SK-N-SH treated with all-trans-retinoic acid at 6 μM for 48 hours (cell line): ENCODE results near the gene SLC39A2.
"Not testable (repeated sequence)": the region's sequence is repeated elsewhere in the genome, so short reads cannot be mapped to it uniquely, and the experiment has no call there.

Experiments used
- ATAC-seq: fragments of 200-7000 bp; cut with Tn5 transposase; 3 replicates; pipeline ENCODE4 v1.9.1; 2020; ENCODE audit warnings: mild to moderate bottlenecking, moderate library complexity
- ARNTL ChIP-seq: fragments of 450-650 bp; formaldehyde crosslinking; IDR thresholded peaks from 2 replicates; pipeline ENCODE4 v1.5.0; 2020; ENCODE audit warnings: low read depth, mild to moderate bottlenecking, moderate library complexity, borderline replicate concordance
- CSDC2 ChIP-seq: fragments of 250-450 bp; sonication (Bioruptor Pico); IDR thresholded peaks from 2 replicates; pipeline ENCODE4 v1.5.0; 2020; ENCODE audit warnings: mild to moderate bottlenecking, moderate library complexity
- CSRNP3 ChIP-seq: fragments of 250-450 bp; sonication (Bioruptor Pico); IDR thresholded peaks from 2 replicates; pipeline ENCODE4 v1.5.1; 2021; ENCODE audit warnings: mild to moderate bottlenecking, moderate library complexity
- ESRRG ChIP-seq: fragments of 250-450 bp; sonication (Bioruptor Pico); IDR thresholded peaks from 2 replicates; pipeline ENCODE4 v1.6.1; 2021; ENCODE audit warnings: mild to moderate bottlenecking
- GLIS3 ChIP-seq: fragments of 250-450 bp; sonication (Bioruptor Pico); IDR thresholded peaks from 2 replicates; pipeline ENCODE4 v1.5.0; 2020; ENCODE audit warnings: mild to moderate bottlenecking, moderate library complexity
- ISL1 ChIP-seq: fragments of 250-450 bp; sonication (Bioruptor Pico); IDR thresholded peaks from 2 replicates; pipeline ENCODE4 v2.1.2; 2022; ENCODE audit warnings: mild to moderate bottlenecking, moderate library complexity
- OSR1 ChIP-seq: fragments of 250-450 bp; sonication (Bioruptor Pico); IDR thresholded peaks from 2 replicates; pipeline ENCODE4 v1.8.0; 2022; ENCODE audit warnings: moderate library complexity, mild to moderate bottlenecking, inconsistent platforms
- PATZ1 ChIP-seq: fragments of 250-450 bp; sonication (Bioruptor Pico); IDR thresholded peaks from 2 replicates; pipeline ENCODE4 v1.8.0; 2020; ENCODE audit warnings: mild to moderate bottlenecking, moderate library complexity, borderline replicate concordance
- PPARA ChIP-seq: fragments of 250-450 bp; sonication (Bioruptor Pico); IDR thresholded peaks from 2 replicates; pipeline ENCODE4 v1.5.0; 2020; ENCODE audit warnings: mild to moderate bottlenecking, borderline replicate concordance
- RARB ChIP-seq: fragments of 250-450 bp; sonication (Bioruptor Pico); IDR thresholded peaks from 2 replicates; pipeline ENCODE4 v1.8.0; 2021; ENCODE audit warnings: mild to moderate bottlenecking, moderate library complexity
- SNAI2 ChIP-seq: fragments of 250-450 bp; sonication (Bioruptor Pico); IDR thresholded peaks from 2 replicates; pipeline ENCODE4 v1.5.0; 2020; ENCODE audit warnings: mild to moderate bottlenecking, moderate library complexity
- TCF4 ChIP-seq: fragments of 250-450 bp; sonication (Bioruptor Pico); IDR thresholded peaks from 2 replicates; pipeline ENCODE4 v1.8.0; 2021; ENCODE audit warnings: mild to moderate bottlenecking, moderate library complexity, borderline replicate concordance
- TSHZ2 ChIP-seq: fragments of 250-450 bp; sonication (Bioruptor Pico); IDR thresholded peaks from 2 replicates; pipeline ENCODE4 v1.5.0; 2020; ENCODE audit warnings: mild to moderate bottlenecking, moderate library complexity
- ZC3H10 ChIP-seq: fragments of 250-450 bp; sonication (Bioruptor Pico); IDR thresholded peaks from 2 replicates; pipeline ENCODE4 v1.5.1; 2021; ENCODE audit warnings: mild to moderate bottlenecking, moderate library complexity
- ZFP3 ChIP-seq: fragments of 250-450 bp; sonication (Bioruptor Pico); IDR thresholded peaks from 2 replicates; pipeline ENCODE4 v1.5.0; 2020; ENCODE audit warnings: mild to moderate bottlenecking, moderate library complexity
- ZFP30 ChIP-seq: fragments of 450-650 bp; formaldehyde crosslinking; IDR thresholded peaks from 2 replicates; pipeline ENCODE4 v1.5.0; 2022; ENCODE audit warnings: mild to moderate bottlenecking, moderate library complexity
- ZNF565 ChIP-seq: fragments of 450-650 bp; formaldehyde crosslinking; conservative IDR thresholded peaks from 2 replicates; pipeline ENCODE4 v1.5.0; 2020; ENCODE audit warnings: low read depth, mild to moderate bottlenecking, moderate library complexity
- ZNF70 ChIP-seq: fragments of 450-650 bp; formaldehyde crosslinking; IDR thresholded peaks from 2 replicates; pipeline ENCODE4 v1.5.0; 2020; ENCODE audit warnings: mild to moderate bottlenecking, moderate library complexity
- ZNF8 ChIP-seq: fragments of 450-650 bp; formaldehyde crosslinking; IDR thresholded peaks from 2 replicates; pipeline ENCODE4 v1.5.0; 2020; ENCODE audit warnings: mild to moderate bottlenecking, moderate library complexity
- TF ChIP-seq, protein P1 (sequence below): fragments of 250-450 bp; sonication (Bioruptor Pico); IDR thresholded peaks from 2 replicates; pipeline ENCODE4 v1.5.1; 2020; ENCODE audit warnings: low read depth, mild to moderate bottlenecking, moderate library complexity

The SLC39A2 gene

DNA sequence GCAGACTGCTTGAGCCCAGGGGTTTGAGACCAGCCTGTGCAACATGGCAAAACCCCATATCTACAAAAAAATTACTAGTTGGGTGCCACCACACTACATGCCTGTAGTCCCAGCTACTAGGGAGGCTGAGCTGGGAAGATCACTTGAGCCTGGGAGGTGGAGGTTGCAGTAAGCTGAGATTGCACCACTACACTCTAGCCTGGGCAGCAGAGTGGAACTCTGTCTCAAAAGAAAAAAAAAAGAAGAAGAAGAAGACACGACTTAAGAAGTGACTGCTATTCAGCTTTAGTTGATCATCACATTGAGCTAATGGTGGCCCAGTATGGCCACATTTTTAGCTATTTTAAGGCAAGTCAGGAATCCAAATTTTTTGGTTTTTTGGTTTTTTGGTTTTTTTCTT lies 18.2 kb upstream of the SLC39A2 start (continued):
- no peak for TF ChIP-seq TSHZ2 (CRISPR knock-in tag)

GRCh38 chr14:20982646-20983369 lies 16.3 kb upstream of the SLC39A2 start:
- no peak for TF ChIP-seq PPARA
- no peak for TF ChIP-seq SNAI2 (CRISPR knock-in tag)
- no peak for TF ChIP-seq ZFP3
- TF ChIP-seq ZNF70, result no peak
- no peak for TF ChIP-seq ESRRG (CRISPR knock-in tag)
- TF ChIP-seq CSRNP3, result no peak
- TF ChIP-seq OSR1 (CRISPR knock-in tag), result no peak
- TF ChIP-seq ISL1 (CRISPR knock-in tag), result no peak
- TF ChIP-seq CSDC2 (CRISPR knock-in tag), result no peak
- no peak for TF ChIP-seq RARB
- no peak for ATAC-seq

DNA sequence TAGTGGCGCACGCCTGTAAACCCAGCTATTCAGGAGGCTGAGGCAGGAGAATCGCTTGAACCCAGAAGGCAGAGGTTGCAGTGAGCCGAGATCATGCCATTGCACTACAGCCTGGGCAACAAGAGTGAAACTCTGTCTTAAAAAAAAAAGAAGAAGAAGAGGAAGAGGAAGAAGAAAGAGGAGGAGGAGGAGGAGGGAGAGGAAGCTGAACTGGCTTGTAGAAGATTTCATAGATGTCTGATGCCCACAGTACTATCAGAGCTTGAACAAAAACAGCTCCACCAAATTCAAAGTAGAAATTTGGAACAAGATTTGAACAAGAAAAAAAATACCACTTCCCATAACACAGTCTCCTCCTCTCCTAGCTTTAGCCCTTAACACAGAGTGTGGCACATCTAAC lies 13.4 kb upstream of the SLC39A2 start:
- ATAC-seq, result not testable (repeated sequence)

GRCh38 chr14:20986811-20987210 lies 12.3 kb upstream of the SLC39A2 start:
- TF ChIP-seq GLIS3 (CRISPR knock-in tag) (no peak), ISL1 (CRISPR knock-in tag) (no peak), ZNF8 (CRISPR knock-in tag) (no peak), ZNF565 (CRISPR knock-in tag) (no peak), OSR1 (CRISPR knock-in tag) (no peak), CSRNP3 (no peak), TCF4 (CRISPR knock-in tag) (no peak), CSDC2 (CRISPR knock-in tag) (no peak)
- peak; percentile 15; the same call in 1 of the 3 replicates for ATAC-seq

GRCh38 chr14:20988717-20989470 lies 10.2 kb upstream of the SLC39A2 start:
- no peak for ATAC-seq
- TF ChIP-seq, protein P1, sequence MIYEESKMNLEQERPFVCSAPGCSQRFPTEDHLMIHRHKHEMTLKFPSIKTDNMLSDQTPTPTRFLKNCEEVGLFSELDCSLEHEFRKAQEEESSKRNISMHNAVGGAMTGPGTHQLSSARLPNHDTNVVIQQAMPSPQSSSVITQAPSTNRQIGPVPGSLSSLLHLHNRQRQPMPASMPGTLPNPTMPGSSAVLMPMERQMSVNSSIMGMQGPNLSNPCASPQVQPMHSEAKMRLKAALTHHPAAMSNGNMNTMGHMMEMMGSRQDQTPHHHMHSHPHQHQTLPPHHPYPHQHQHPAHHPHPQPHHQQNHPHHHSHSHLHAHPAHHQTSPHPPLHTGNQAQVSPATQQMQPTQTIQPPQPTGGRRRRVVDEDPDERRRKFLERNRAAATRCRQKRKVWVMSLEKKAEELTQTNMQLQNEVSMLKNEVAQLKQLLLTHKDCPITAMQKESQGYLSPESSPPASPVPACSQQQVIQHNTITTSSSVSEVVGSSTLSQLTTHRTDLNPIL, result no peak
- TF ChIP-seq ARNTL (CRISPR knock-in tag) (no peak), ZNF8 (CRISPR knock-in tag) (no peak), ZNF565 (CRISPR knock-in tag) (no peak), ZC3H10 (CRISPR knock-in tag) (no peak), RARB (no peak), TSHZ2 (CRISPR knock-in tag) (no peak), ZFP3 (no peak), ZFP30 (CRISPR knock-in tag) (no peak), TCF4 (CRISPR knock-in tag) (no peak), ESRRG (CRISPR knock-in tag) (no peak), PATZ1 (no peak), ISL1 (CRISPR knock-in tag) (no peak), SNAI2 (CRISPR knock-in tag) (no peak), CSDC2 (CRISPR knock-in tag) (no peak), ZNF70 (no peak)
